ENCODE results near the gene KRT10.
"Not testable (repeated sequence)": the region's sequence is repeated elsewhere in the genome, so short reads cannot be mapped to it uniquely, and the experiment has no call there.

KRT10 gene

DNA sequence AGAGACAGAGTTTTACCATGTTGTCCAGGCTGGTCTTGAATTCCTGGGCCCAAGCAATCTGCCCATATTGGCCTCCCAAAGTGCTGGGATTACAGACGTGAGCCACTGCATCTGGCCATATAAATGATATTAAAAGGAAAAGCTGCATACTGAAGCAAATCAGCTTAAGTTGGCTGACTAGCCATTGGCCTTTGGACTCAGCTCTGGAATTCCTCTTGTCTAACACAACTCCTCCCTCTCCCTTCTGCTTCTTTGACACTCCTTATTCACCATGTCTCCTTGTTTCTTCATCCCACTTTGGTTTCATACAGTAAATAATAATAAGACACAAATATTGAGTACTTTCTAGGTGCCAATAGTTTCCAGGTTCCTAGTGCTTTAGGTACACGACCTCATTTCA is 37.1 kb upstream of the KRT10 start:
- no peak for DNase-seq (ENCODE audit: low spot score)
- no peak overlapping the region for H3K4me3 ChIP-seq
- TF ChIP-seq, protein P1, sequence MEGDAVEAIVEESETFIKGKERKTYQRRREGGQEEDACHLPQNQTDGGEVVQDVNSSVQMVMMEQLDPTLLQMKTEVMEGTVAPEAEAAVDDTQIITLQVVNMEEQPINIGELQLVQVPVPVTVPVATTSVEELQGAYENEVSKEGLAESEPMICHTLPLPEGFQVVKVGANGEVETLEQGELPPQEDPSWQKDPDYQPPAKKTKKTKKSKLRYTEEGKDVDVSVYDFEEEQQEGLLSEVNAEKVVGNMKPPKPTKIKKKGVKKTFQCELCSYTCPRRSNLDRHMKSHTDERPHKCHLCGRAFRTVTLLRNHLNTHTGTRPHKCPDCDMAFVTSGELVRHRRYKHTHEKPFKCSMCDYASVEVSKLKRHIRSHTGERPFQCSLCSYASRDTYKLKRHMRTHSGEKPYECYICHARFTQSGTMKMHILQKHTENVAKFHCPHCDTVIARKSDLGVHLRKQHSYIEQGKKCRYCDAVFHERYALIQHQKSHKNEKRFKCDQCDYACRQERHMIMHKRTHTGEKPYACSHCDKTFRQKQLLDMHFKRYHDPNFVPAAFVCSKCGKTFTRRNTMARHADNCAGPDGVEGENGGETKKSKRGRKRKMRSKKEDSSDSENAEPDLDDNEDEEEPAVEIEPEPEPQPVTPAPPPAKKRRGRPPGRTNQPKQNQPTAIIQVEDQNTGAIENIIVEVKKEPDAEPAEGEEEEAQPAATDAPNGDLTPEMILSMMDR (IDR thresholded peaks at IDR 0.05) = no peak
- no peak overlapping the region for H3K27ac ChIP-seq

DNA sequence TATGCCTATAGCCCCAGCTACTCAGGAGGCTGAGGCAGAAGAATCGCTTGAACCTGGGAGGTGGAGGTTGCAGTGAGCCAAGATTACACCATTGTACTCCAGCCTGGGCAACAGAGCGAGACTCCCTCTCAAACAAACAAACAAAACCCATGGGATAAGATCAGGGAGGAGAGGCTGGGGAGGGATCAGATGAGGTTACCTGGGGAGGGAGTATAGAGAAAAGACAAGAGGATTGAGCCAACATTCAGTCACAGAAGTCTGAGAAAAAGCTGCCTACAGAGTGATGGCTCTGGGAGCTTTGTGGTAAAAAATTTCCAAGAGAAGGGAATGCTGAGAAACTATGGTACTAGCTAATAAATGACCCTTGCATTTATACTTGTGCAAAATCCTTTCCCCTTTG is 36.3 kb upstream of the KRT10 start:
- not testable (repeated sequence) for H3K27ac ChIP-seq, H3K4me3 ChIP-seq

DNA sequence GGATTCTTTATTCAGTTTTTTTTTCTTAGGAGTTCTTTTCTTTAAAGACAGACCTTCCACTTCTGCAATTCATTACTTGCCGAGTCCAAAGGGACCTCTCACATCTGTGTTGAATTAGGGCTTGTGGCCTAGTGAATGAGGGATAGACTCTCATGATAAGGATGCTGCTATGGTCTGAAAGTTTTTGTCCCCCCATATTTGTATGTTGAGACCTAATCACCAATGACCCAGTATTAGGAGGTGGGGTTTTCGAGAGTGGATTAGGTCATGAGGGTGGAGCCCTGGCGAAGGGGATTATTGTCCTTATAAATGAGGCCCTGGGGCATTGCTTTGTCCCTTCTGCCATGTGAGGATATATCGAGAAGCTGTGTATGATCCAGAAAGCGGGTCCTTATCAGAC is 35.1 kb upstream of the KRT10 start:
- DNase-seq (ENCODE audit: low spot score) = no peak
- TF ChIP-seq, protein P1 (IDR thresholded peaks at IDR 0.05) = no peak
- peak overlapping the region in 1 of 2 donors; percentile 30 for H3K27ac ChIP-seq

More for the DNA sequence above, 36.3 kb upstream of the KRT10 start:
- DNase-seq (ENCODE audit: low spot score) = not testable (repeated sequence)

DNA sequence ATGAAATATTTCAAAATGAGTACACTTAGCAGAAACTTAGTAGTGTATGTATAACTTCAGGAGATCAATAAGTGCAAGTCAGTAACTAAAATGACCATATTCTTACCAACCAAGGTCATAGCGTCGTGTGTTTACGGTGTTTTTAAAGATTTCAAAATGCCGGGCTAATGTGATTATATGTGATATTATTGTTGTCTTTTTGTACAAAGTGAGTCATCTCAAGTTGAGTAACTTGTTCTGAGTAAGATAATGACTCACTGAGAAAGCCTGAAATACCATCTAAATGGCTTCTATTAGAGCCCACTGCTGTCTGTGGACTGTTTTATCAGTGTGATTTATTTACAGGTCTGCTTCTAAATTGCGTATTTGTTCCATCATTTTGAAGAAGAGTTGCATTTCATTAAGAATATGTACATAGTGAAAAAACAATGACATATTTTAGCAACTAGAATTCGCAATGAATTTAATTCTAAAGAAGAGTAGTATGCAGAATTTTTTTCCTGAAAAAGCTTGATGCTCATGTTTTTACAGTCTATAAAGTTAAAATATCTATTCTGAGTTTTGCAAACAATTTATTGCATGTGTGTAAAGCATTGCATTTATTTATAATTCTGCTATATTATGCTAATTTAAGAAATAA is 31.9 kb upstream of the KRT10 start:
- no peak for DNase-seq (ENCODE audit: low spot score)
- Histone ChIP-seq H3K27ac (no peak overlapping the region), H3K4me3 (no peak overlapping the region)
- TF ChIP-seq, protein P1 (IDR thresholded peaks at IDR 0.05) = no peak

More for the DNA sequence above, 35.1 kb upstream of the KRT10 start:
- no peak overlapping the region for H3K4me3 ChIP-seq

DNA sequence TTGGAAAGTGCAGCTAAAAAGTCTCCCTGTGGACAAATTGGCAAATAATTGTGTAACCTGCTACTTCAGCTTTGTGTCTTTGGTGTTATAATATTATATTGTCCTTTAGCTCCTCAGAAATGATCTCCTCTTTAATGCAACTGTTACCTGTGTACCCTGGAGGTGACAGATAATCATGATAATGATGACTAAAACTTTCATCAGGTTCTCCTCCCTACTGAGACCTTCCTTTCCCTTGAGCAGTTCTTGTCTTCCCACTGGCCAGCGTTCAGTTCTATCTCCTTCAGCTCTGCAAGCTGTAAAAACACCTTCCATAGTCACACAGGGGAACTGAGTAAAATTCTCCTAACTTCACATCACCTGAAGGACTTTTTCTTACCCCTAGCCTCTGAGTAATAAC is 29.9 kb upstream of the KRT10 start:
- TF ChIP-seq, protein P1 (IDR thresholded peaks at IDR 0.05) = no peak
- H3K4me3 ChIP-seq = no peak overlapping the region
- DNase-seq (ENCODE audit: low spot score) = no peak
- H3K27ac ChIP-seq = no peak overlapping the region

DNA sequence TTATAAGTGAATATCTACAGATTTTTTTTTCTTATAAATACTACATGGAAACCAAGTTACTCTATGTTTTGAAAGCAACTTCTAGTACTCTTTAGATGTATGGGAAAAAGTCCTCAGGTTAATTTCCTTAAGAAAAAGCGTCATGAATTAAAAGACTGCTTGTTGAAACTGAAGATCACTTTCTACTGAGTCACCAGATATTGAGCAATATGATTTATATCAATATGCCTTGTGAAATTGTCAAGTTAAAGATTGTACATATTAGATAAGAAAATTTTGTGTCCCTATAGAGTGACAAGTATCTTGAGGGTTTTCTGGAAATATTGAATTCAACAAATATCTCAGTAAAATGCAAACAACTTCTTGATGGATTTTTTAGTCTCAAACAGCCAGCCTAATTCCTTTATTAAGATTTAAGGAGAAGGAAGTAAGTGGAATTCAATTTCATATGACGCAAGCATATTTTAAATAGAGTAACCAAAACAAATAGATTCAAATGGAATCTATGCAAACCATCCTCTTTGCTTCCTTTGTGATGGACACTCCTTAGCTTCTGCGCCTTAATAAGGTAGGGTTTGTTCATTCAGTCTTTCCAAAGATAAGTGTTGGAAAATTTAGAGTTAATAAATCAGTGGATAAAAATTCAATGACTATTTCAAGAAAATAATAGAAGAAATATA is 28.0 kb upstream of the KRT10 start:
- no peak for DNase-seq (ENCODE audit: low spot score)
- TF ChIP-seq, protein P1 (IDR thresholded peaks at IDR 0.05) = no peak
- no peak overlapping the region for H3K27ac ChIP-seq
- no peak overlapping the region for H3K4me3 ChIP-seq

DNA sequence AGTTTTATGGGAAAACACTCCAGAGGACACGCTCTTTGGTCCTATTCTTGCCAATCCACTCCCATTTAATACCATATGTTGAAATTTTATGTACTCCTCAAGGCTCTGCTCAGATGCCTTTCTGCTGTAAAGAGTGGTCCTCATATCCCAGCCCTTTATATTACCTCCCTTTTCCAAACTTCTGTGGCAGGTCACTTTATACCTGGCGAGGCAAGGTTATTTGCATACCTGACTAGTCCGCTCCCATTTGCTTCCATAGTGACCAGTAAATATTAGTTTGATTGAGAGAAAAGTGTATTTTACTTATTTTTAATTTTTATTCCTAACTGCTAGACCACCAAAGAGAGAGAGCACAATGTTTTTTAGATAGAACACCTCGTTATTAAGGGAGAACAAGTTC is 27.3 kb upstream of the KRT10 start:
- DNase-seq (ENCODE audit: low spot score) = no peak
- TF ChIP-seq, protein P1 (IDR thresholded peaks at IDR 0.05) = no peak

More for the DNA sequence above, 27.3 kb upstream of the KRT10 start:
- Histone ChIP-seq H3K4me3 (no peak overlapping the region), H3K27ac (no peak overlapping the region)
